ENCODE data around the gene SEPTIN5. TPM values are rescaled to one million over a fixed set of nuclear protein-coding genes. Genes with fewer than 3 reads are reported as not detected.

Gene SEPTIN5
- total and polyA plus RNA-seq, 9 of the 15 experiments (the other 6 are each of a cell fraction or from before 2014, with no cell fraction given) = 0.03 to 195 (median 119) TPM

GRCh38 chr22:19767427-19768341, 53.4 kb downstream of the SEPTIN5 start:
- in situ Hi-C loops (cut with MboI) = no loop called here
- peaks cover 8% of the 10 kb centered on the region; the same call in 1 of the 3 replicates for H3K36me3 ChIP-seq (ENCODE audit: control insufficient read depth, insufficient read depth, low read length)
- peak overlapping the region; percentile 30 for H3K4me2 ChIP-seq (ENCODE audit: insufficient read depth, low read length)
- no TSS peak for BruUV-seq (replicated peaks)
- ATAC-seq (peak; percentile 33), FAIRE-seq (no peak), DNase-seq (ENCODE audit: extremely low read depth in 1 of 4, low spot score in 3 of 4) (peak in 2 of 4 experiments; percentile 82)
- peaks cover 6% of the 10 kb centered on the region for H3K9me1 ChIP-seq (ENCODE audit: control insufficient read depth, insufficient read depth, low read length)
- POLR2A ChIA-PET = interaction anchor here (0.6 to 0.8 kb wide), 3 partner anchors 11 to 94 kb away, joined by 3 to 4 read pairs (median 4); no protein-coding TSS in a partner anchor
- H3K4me3 ChIP-seq = peak overlapping the region; percentile 34; the same call in 1 of the 2 replicates
- H3K9ac ChIP-seq (ENCODE audit: insufficient read depth in 1 of 2, low read depth in 2 of 2, low read length in 2 of 2) = peak overlapping the region in 1 of 2 experiments; percentile 74; a peak in 2 of 4 replicates
- peaks cover 7 to 87% of the 10 kb centered on the region in 2 experiments for H3K4me1 ChIP-seq (replicated peaks in 1 of 2; ENCODE audit: control insufficient read depth in 2 of 2, insufficient read depth in 2 of 2, low read length in 2 of 2)
- peaks cover 0 to 14% of the 10 kb centered on the region in 2 experiments; a peak in 2 of 5 replicates for H3K27me3 ChIP-seq (ENCODE audit: control insufficient read depth in 2 of 2, insufficient read depth in 2 of 2, low read length in 2 of 2)
- WGBS (ENCODE audit: insufficient coverage, low coverage, missing lambda C conversion rate) = 61% methylated on average over 35 of the region's 35 CpGs
- intact Hi-C loops (cut with micrococcal nuclease) = loop anchor here (2.0 kb wide), 1 partner anchor 37 kb away; no protein-coding TSS in a partner anchor
- peaks cover 8% of the 10 kb centered on the region for H3K79me2 ChIP-seq (ENCODE audit: control insufficient read depth, insufficient read depth, low read length)
- 0 out of 2 replicates have a peak overlapping the region, but pooled peaks have one; percentile 11 for H2AFZ ChIP-seq (ENCODE audit: low read depth, low read length)
- H3K27ac ChIP-seq (ENCODE audit: extremely low read depth, low read depth, low read length) = no peak overlapping the region
- H4K20me1 ChIP-seq (replicated peaks; ENCODE audit: control insufficient read depth, insufficient read depth, low read length) = 0 out of 2 replicates have a peak, but pooled peaks cover 3% of the 10 kb centered on the region
- CTCF ChIA-PET (ENCODE audit: low intra/inter-chr PET ratio) = interaction anchor here (0.6 to 1.7 kb wide), 3 partner anchors 11 to 78 kb away, joined by 3 to 9 read pairs (median 5); no protein-coding TSS in a partner anchor
- no peaks in the 10 kb centered on the region for H3K9me3 ChIP-seq (replicated peaks; ENCODE audit: control insufficient read depth, insufficient read depth, low read depth, low read length)
- peak; percentile 21; the same call in 1 of the 2 replicates for TF ChIP-seq BHLHE40 (IDR thresholded peaks at IDR 0.05; ENCODE audit: low read length)
- TF ChIP-seq CEBPZ (IDR thresholded peaks at IDR 0.05; ENCODE audit: borderline replicate concordance, low read depth, low read length) = no peak
- TF ChIP-seq ZBTB40 (IDR thresholded peaks at IDR 0.05) = no peak
- TF ChIP-seq ZBTB40 (CRISPR knock-in tag; IDR thresholded peaks at IDR 0.05) = peak; percentile 52; the same call in 1 of the 2 replicates
- TF ChIP-seq POLR2G (IDR thresholded peaks at IDR 0.05; ENCODE audit: low read depth, low read length) = 0 out of 2 replicates have a peak, but pooled peaks have one; percentile 3
- TF ChIP-seq SPI1 (IDR thresholded peaks at IDR 0.05; ENCODE audit: borderline replicate concordance, low read depth, low read length) = 0 out of 2 replicates have a peak, but pooled peaks have one; percentile 25
